ENCODE results near the gene SAV1. TPM values are rescaled to one million over a fixed set of nuclear protein-coding genes. Genes with fewer than 3 reads are reported as not detected.

Gene SAV1
- total RNA-seq, 4 donors from 2014 or later: 34.8 to 48.7 (median 42.5) TPM

DNA sequence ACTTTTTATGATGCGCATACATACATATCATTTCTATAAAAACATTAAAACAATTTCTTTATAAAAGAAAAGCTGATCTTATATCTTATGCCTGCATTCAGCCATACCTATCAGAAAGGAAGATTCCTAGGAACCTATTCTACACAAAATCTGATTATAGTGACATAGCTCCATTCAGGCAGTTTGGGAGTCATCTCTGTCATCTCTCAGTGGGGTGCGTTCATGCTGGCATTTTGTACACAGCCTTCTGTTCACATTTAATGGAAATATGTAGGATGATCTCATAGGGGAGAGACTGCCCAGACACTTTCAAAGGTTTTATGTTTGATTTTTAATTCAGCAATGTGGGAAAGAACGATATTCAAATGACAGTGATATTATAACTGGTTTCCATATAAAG is 55.3 kb downstream of the SAV1 start:
- no peaks in the 10 kb centered on the region for H3K4me1 ChIP-seq
- H3K9me3 ChIP-seq: no peaks in the 10 kb centered on the region
- H3K4me3 ChIP-seq: no peak overlapping the region
- ATAC-seq: no peak
- WGBS, 2 donors (ENCODE audit: low coverage in 1 of 2): 89 to 90% methylated on average over 3 of the region's 3 CpGs
- H3K36me3 ChIP-seq: peaks cover 0 to 44% of the 10 kb centered on the region in 2 donors
- H3K27me3 ChIP-seq: no peaks in the 10 kb centered on the region
- TF ChIP-seq CTCF (IDR thresholded peaks at IDR 0.05): no peak
- no peak overlapping the region for H3K27ac ChIP-seq

DNA sequence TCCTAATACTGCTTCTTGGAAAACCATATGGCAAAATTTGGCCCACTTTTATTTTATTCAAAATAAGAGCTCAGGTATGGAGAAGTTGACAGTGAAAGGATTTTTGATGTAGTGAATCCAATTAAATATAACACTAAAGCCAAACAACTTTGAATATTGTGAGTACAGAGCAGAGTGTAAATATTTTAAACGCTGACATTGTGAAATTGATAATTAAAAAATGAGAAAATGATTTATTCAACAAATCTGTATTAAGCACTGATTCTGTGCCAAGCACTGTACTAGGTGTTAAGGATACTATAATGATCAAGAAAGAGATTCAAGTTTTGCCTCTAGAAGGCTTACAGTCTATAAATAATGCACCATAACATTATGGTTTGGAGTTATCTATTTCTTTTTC is 57.6 kb downstream of the SAV1 start:
- Histone ChIP-seq H3K4me1 (peaks cover 0 to 7% (median 0%) of the 10 kb centered on the region in 3 donors), H3K9me3 (no peaks in the 10 kb centered on the region), H3K4me3 (no peak overlapping the region), H3K27me3 (no peaks in the 10 kb centered on the region), H3K27ac (no peak overlapping the region), H3K36me3 (peaks cover 0 to 22% of the 10 kb centered on the region in 2 donors)
- no peak for TF ChIP-seq POLR2AphosphoS5 (IDR thresholded peaks at IDR 0.05)
- no peak for TF ChIP-seq EP300 (IDR thresholded peaks at IDR 0.05)
- no peak for TF ChIP-seq CTCF (IDR thresholded peaks at IDR 0.05)
- TF ChIP-seq POLR2A (IDR thresholded peaks at IDR 0.05): no peak
- 94 to 95% methylated on average over 1 of the region's 1 CpG for WGBS, 2 donors (ENCODE audit: low coverage in 1 of 2)
- no peak for ATAC-seq

- Histone ChIP-seq H3K9me3 (no peaks in the 10 kb centered on the region), H3K4me3 (no peak overlapping the region), H3K36me3 (peaks cover 0 to 4% of the 10 kb centered on the region in 2 donors), H3K27ac (no peak overlapping the region), H3K27me3 (no peaks in the 10 kb centered on the region), H3K4me1 (peaks cover 0 to 7% (median 0%) of the 10 kb centered on the region in 3 donors)
- TF ChIP-seq POLR2A (IDR thresholded peaks at IDR 0.05) (no peak), POLR2AphosphoS5 (IDR thresholded peaks at IDR 0.05) (no peak), EP300 (IDR thresholded peaks at IDR 0.05) (no peak), CTCF (IDR thresholded peaks at IDR 0.05) (no peak)
- 27 to 52% methylated on average over 1 of the region's 1 CpG for WGBS, 2 donors (ENCODE audit: low coverage in 1 of 2)
- ATAC-seq: no peak
Observed at GRCh38 chr14:50608302-50608851, 59.7 kb downstream of the SAV1 start.

GRCh38 chr14:50607761-50608160 is 60.3 kb downstream of the SAV1 start:
- Histone ChIP-seq H3K9me3 (no peaks in the 10 kb centered on the region), H3K27me3 (no peaks in the 10 kb centered on the region), H3K4me3 (no peak overlapping the region), H3K36me3 (peaks cover 0 to under 1% of the 10 kb centered on the region in 2 donors), H3K4me1 (peaks cover 0 to 7% (median 0%) of the 10 kb centered on the region in 3 donors), H3K27ac (no peak overlapping the region)
- WGBS, 2 donors (ENCODE audit: low coverage in 1 of 2): 65 to 72% methylated on average over 1 of the region's 1 CpG
- TF ChIP-seq CTCF (IDR thresholded peaks at IDR 0.05) (no peak), EP300 (IDR thresholded peaks at IDR 0.05) (no peak), POLR2AphosphoS5 (IDR thresholded peaks at IDR 0.05) (no peak)
- no peak for ATAC-seq

- H3K4me1 ChIP-seq: peaks cover 0 to 7% (median 0%) of the 10 kb centered on the region in 3 donors
- no peak for ATAC-seq
- no peaks in the 10 kb centered on the region for H3K27me3 ChIP-seq
- no peaks in the 10 kb centered on the region for H3K9me3 ChIP-seq
- no peak overlapping the region for H3K4me3 ChIP-seq
- TF ChIP-seq POLR2AphosphoS5 (IDR thresholded peaks at IDR 0.05) (no peak), POLR2A (IDR thresholded peaks at IDR 0.05) (no peak), CTCF (IDR thresholded peaks at IDR 0.05) (no peak), EP300 (IDR thresholded peaks at IDR 0.05) (no peak)
- 72 to 80% methylated on average over 3 of the region's 3 CpGs for WGBS, 2 donors (ENCODE audit: low coverage in 1 of 2)
- no peak overlapping the region for H3K27ac ChIP-seq
- no peaks in the 10 kb centered on the region for H3K36me3 ChIP-seq
Observed at GRCh38 chr14:50607181-50607580, 60.9 kb downstream of the SAV1 start.
